DND-41 (cell line): ENCODE results near the gene HGS.

ENCODE experiments used
- ATAC-seq: fragments of 200-7000 bp; cut with Tn5 transposase; 3 replicates; pipeline ENCODE4 v1.9.1; 2021; ENCODE audit warnings: low read depth; ENCODE audit not compliant: insufficient read depth
- DNase-seq: peaks from one replicate; pipeline ENCODE4 v3.0.0-alpha.2; 2020
- H2AFZ ChIP-seq: 2 replicates; pipeline ENCODE4 v1.6.0; 2012; ENCODE audit warnings: low read depth, low read length
- H3K27ac ChIP-seq: 2 replicates; pipeline ENCODE4 v1.5.1; 2012; ENCODE audit warnings: low read length, inconsistent platforms
- H3K27me3 ChIP-seq: fragments of 200-600 bp; sonication (generic); 2 replicates; pipeline ENCODE4 v1.6.0; 2012; ENCODE audit warnings: low read length, mild to moderate bottlenecking, inconsistent platforms; ENCODE audit not compliant: insufficient read depth, poor library complexity
- H3K36me3 ChIP-seq: 2 replicates; pipeline ENCODE4 v1.5.1; 2012; ENCODE audit warnings: low read length, inconsistent platforms; ENCODE audit not compliant: insufficient read depth
- H3K4me1 ChIP-seq: 2 replicates; pipeline ENCODE4 v1.5.1; 2012; ENCODE audit warnings: mild to moderate bottlenecking, low read length; ENCODE audit not compliant: insufficient read depth
- H3K4me2 ChIP-seq: 2 replicates; pipeline ENCODE4 v1.6.0; 2012; ENCODE audit warnings: mild to moderate bottlenecking, moderate library complexity, low read length, inconsistent platforms; ENCODE audit not compliant: insufficient read depth
- H3K4me3 ChIP-seq, 2 experiments: fragments of 200-600 bp in 1 of 2; shearing (Covaris generic) in 1 of 2; 2 replicates each; pipeline ENCODE4 v1.5.1; 2012 to 2016; ENCODE audit warnings: inconsistent platforms in 2 of 2, low read length in 2 of 2, mild to moderate bottlenecking in 2 of 2, low read depth in 1 of 2, moderate library complexity in 1 of 2
- H3K79me2 ChIP-seq: 2 replicates; pipeline ENCODE4 v1.6.0; 2012; ENCODE audit warnings: low read length, inconsistent platforms; ENCODE audit not compliant: insufficient read depth
- H3K9ac ChIP-seq: 2 replicates; pipeline ENCODE4 v1.6.0; 2012; ENCODE audit warnings: low read depth, mild to moderate bottlenecking, inconsistent platforms, low read length, moderate library complexity
- H3K9me3 ChIP-seq: 2 replicates; pipeline ENCODE4 v1.5.1; 2012; ENCODE audit warnings: low read length, moderate library complexity, mild to moderate bottlenecking, inconsistent platforms; ENCODE audit not compliant: insufficient read depth, severe bottlenecking
- H4K20me1 ChIP-seq: 2 replicates; pipeline ENCODE4 v1.6.0; 2012; ENCODE audit warnings: low read length; ENCODE audit not compliant: insufficient read depth
- CTCF ChIP-seq: IDR thresholded peaks from 2 replicates; pipeline ENCODE4 v1.5.1; 2012; ENCODE audit warnings: borderline replicate concordance, low read length, moderate library complexity, mild to moderate bottlenecking; ENCODE audit not compliant: poor library complexity, severe bottlenecking; ENCODE audit errors: extremely low read depth
- EZH2 ChIP-seq: IDR thresholded peaks from 3 replicates; pipeline ENCODE4 v1.6.1; 2012; ENCODE audit warnings: borderline replicate concordance, low read depth, mild to moderate bottlenecking, moderate library complexity, low read length, inconsistent platforms; ENCODE audit not compliant: severe bottlenecking

HGS gene

GRCh38 chr17:81664051-81664470, 19.8 kb upstream of the HGS start:
- Histone ChIP-seq H3K27ac (no peak overlapping the region), H3K9ac (no peak overlapping the region), H3K9me3 (no peaks in the 10 kb centered on the region), H3K4me1 (peaks cover 31% of the 10 kb centered on the region), H2AFZ (no peak overlapping the region), H3K27me3 (no peaks in the 10 kb centered on the region), H3K4me3 (no peak overlapping the region), H3K4me2 (no peak overlapping the region), H3K36me3 (peaks cover 37% of the 10 kb centered on the region), H4K20me1 (no peaks in the 10 kb centered on the region), H3K79me2 (peaks cover 39% of the 10 kb centered on the region)
- DNase-seq, result no peak
- ATAC-seq, result no peak
- TF ChIP-seq EZH2 (no peak), CTCF (no peak)

- peaks cover 4% of the 10 kb centered on the region for H4K20me1 ChIP-seq
- H3K79me2 ChIP-seq, result peaks cover 50% of the 10 kb centered on the region
- H3K4me2 ChIP-seq, result peak overlapping the region; percentile 98
- peak overlapping the region; percentile 99 for H3K9ac ChIP-seq
- H3K9me3 ChIP-seq, result no peaks in the 10 kb centered on the region
- TF ChIP-seq CTCF, result no peak
- TF ChIP-seq EZH2, result no peak
- H3K27ac ChIP-seq, result peak overlapping the region; percentile 94
- peak overlapping the region; percentile 92 to 99 for H3K4me3 ChIP-seq
- ATAC-seq (peak; percentile 46), DNase-seq (peak; percentile 69)
- H3K4me1 ChIP-seq, result peaks cover 31% of the 10 kb centered on the region
- no peaks in the 10 kb centered on the region for H3K27me3 ChIP-seq
- H2AFZ ChIP-seq, result peak overlapping the region; percentile 94
- H3K36me3 ChIP-seq, result peaks cover 50% of the 10 kb centered on the region
Observed at GRCh38 chr17:81665205-81666091, 18.4 kb upstream of the HGS start.

- Histone ChIP-seq H3K36me3 (peaks cover 55% of the 10 kb centered on the region), H3K79me2 (peaks cover 52% of the 10 kb centered on the region)
Observed at GRCh38 chr17:81666092-81666341, 17.8 kb upstream of the HGS start.

More at GRCh38 chr17:81666092-81666341, 17.8 kb upstream of the HGS start:
- Histone ChIP-seq H3K9ac (peak overlapping the region; percentile 99), H3K4me1 (peaks cover 31% of the 10 kb centered on the region), H3K4me2 (peak overlapping the region; percentile 98), H3K27me3 (no peaks in the 10 kb centered on the region), H2AFZ (peak overlapping the region; percentile 94), H4K20me1 (peaks cover 4% of the 10 kb centered on the region), H3K9me3 (no peaks in the 10 kb centered on the region), H3K4me3 (peak overlapping the region; percentile 92 to 99), H3K27ac (peak overlapping the region; percentile 94)
- TF ChIP-seq EZH2 (no peak), CTCF (no peak)
- DNase-seq, result no peak
- peak; percentile 38 for ATAC-seq
